Measurements from ENCODE around the gene SCD5. TPM values are rescaled to one million over a fixed set of nuclear protein-coding genes. Genes with fewer than 3 reads are reported as not detected.

Gene SCD5
- total RNA-seq, 6 donors from 2014 or later, result 17.8 to 40.3 (median 25.3) TPM

- no peaks in the 10 kb centered on the region for H3K9me3 ChIP-seq
- ATAC-seq (ENCODE audit: low FRiP score in 2 of 2) (no peak), DNase-seq (no peak)
- WGBS, 2 donors, result 58 to 59% methylated on average over 5 of the region's 5 CpGs
- peaks cover 0 to 4% (median 0%) of the 10 kb centered on the region in 4 donors for H3K4me1 ChIP-seq
- TF ChIP-seq CTCF (IDR thresholded peaks at IDR 0.05), result no peak
- no peak for TF ChIP-seq EP300 (IDR thresholded peaks at IDR 0.05)
- no peak for TF ChIP-seq POLR2A (IDR thresholded peaks at IDR 0.05)
- TF ChIP-seq POLR2AphosphoS5 (IDR thresholded peaks at IDR 0.05), result no peak
- no peak overlapping the region for H3K4me3 ChIP-seq
- no peak overlapping the region for H3K27ac ChIP-seq
- H3K36me3 ChIP-seq, result no peaks in the 10 kb centered on the region
- H3K27me3 ChIP-seq, result no peaks in the 10 kb centered on the region
Measured at GRCh38 chr4:82583897-82584587, 214.6 kb downstream of the SCD5 start.

GRCh38 chr4:82579932-82580331, 218.7 kb downstream of the SCD5 start:
- no peaks in the 10 kb centered on the region for H3K9me3 ChIP-seq
- no peak for TF ChIP-seq POLR2A (IDR thresholded peaks at IDR 0.05)
- TF ChIP-seq EP300 (IDR thresholded peaks at IDR 0.05), result no peak
- no peak for TF ChIP-seq POLR2AphosphoS5 (IDR thresholded peaks at IDR 0.05)
- TF ChIP-seq CTCF (IDR thresholded peaks at IDR 0.05), result no peak
- no peaks in the 10 kb centered on the region for H3K27me3 ChIP-seq
- 91% methylated on average over 5 of the region's 5 CpGs for WGBS, 2 donors
- H3K36me3 ChIP-seq, result no peaks in the 10 kb centered on the region
- DNase-seq (no peak), ATAC-seq (ENCODE audit: low FRiP score in 2 of 2) (no peak)
- no peak overlapping the region for H3K27ac ChIP-seq
- H3K4me3 ChIP-seq, result no peak overlapping the region
- peaks cover 0 to 4% (median 0%) of the 10 kb centered on the region in 4 donors for H3K4me1 ChIP-seq

Small RNA genes within 50 kb of the gene (small RNA-seq; reads per million reads assigned to genes)
- gene MIR575, result 0 reads per million in 4 donors

Other genes starting within 250 kb of the SCD5 start
- gene TMEM150C, start 236.8 kb downstream of the SCD5 start, total RNA-seq, result 1 to 10 TPM; 2.7 to 6.8 (median 4.9) TPM
- gene SEC31A, start 92.4 kb upstream of the SCD5 start, total RNA-seq, result 100 to 1,000 TPM; 128 to 230 (median 160) TPM
- gene THAP9, start 101.9 kb upstream of the SCD5 start, total RNA-seq, result 1 to 10 TPM; 2.0 to 4.5 (median 3.1) TPM
- 10 to 100 TPM in 2 of 6 donors, 1 to 10 TPM in 4; 4.2 to 11.7 (median 9.5) TPM for gene LIN54, start 212.0 kb upstream of the SCD5 start, total RNA-seq
- 10 to 100 TPM in 5 of 6 donors, 1 to 10 TPM in 1; 9.4 to 50.9 (median 33.3) TPM for gene COPS4, start 236.4 kb upstream of the SCD5 start, total RNA-seq

Data from upper lobe of left lung (tissue), 6 donors.